ENCODE measurements around the gene LIPC.
A peak's percentile ranks its signal among the peaks of the same experiment; 100 is the strongest.

LIPC gene

DNA sequence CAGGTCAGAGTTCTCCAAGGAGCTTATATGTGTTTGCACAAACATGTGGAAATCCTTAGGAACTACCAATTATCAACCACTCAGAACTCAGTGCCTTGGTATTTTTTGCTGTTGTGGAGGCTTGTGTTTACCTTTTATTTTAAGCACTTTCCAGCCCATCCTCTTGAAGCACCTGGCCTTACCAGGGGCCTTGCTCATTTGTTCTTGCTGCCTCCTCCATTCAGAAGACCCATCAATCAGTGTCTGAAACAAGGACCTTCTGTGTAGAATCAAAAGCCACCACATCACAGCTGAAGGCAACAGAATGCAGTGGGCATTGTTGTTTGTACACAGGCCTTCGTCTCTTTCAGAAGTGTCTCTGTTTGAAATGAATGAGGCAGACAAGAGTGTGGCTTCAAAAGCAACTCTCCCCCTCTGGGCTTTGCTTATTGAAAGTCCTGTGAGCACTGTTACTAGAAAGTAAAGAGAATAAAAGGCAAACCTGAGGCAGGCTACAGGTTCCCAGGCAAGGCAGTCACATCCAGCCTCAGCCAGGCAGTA is 24.5 kb upstream of the LIPC start:
- no peak for DNase-seq

DNA sequence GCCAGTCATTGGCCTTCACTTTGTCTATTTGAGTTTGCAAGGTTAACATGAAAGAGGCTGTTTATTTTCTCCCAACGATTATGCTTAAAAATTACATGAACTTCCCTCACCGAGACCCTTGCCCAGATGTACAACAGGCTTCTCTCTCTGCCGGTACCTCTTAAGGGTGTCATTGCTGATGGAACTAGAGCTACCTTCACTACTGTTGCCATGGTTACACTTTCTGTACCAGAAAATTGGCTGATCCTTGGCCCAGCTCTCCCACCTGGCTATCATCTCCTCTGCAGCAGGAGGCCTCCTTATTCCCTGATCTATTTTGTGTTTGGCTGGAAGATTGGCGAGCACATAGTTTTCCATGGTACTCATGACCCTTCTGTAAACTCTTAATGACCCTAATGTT is 24.0 kb upstream of the LIPC start:
- no peak for DNase-seq

DNA sequence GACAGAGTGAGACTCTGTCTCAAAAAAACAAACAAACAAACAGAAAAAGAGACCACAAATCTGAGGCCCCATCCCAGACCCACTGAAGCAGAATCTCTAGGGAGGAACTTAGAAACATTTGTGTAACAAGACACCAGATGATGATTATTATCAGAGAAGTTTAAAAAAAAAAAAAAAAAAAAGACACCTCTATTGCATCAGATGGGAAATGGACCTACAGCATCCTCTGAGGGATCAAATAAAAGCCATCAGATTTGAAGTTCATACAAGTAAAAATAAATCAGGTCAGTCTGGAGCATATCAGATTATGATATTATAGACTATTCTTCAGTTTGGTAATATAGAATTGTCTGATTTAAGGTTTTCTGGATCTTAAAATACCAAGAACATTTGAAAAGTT is 21.9 kb upstream of the LIPC start:
- DNase-seq = no peak

DNA sequence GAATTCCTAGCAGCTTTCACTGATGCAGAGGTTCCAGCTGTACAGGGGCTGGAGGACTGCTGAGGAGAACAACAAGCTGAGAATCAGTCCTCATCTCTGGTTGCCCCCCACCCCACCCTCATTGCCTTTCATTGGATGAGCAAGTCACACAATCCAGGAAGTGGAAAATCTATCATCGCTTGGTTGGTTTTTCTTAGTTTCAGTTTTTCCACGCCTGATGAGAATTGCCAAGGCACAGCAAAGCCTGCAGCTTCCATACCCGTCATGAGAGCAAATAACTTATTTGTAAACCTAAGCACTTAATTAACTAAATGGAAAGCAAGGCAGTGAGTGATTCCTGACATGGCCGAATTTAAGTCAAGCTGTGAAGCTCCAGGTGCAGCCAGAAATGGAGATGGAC is 21.4 kb upstream of the LIPC start:
- DNase-seq = no peak

DNA sequence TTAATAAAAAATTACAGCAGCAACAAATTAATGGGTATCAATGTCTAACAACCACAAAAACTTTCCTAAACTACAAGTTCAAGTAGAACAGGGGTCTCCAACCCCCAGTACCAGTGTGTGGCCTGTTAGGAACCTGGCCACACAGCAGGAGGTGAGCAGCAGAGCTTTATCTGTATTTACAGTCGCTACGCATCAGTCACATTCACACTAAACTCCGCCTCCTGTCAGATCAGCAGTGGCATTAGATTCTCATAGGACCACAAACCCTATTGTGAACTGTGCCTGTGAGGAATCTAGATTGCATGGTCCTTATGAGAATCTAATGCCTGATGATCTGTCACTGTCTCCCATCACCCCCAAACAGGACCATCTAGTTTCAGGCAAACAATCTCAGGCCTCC is 18.5 kb upstream of the LIPC start:
- DNase-seq = no peak

DNA sequence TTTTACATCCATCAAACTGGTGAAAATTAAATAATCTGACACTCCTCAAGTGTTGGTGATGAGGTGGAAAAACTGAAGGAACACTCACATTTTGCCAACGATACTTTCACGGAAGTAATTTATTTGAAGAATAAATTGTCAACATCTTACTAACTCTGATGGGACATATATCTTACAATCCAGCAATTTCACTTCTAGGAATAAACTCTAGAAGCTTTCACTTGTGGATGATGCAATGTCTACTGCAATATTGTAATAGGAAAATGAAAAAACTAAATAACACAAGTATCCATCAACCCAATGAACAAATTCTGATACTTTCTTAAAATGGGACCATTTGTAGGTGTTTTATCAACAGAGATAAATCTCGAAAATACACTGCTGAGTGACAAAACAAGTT is 16.2 kb upstream of the LIPC start:
- no peak for DNase-seq

DNA sequence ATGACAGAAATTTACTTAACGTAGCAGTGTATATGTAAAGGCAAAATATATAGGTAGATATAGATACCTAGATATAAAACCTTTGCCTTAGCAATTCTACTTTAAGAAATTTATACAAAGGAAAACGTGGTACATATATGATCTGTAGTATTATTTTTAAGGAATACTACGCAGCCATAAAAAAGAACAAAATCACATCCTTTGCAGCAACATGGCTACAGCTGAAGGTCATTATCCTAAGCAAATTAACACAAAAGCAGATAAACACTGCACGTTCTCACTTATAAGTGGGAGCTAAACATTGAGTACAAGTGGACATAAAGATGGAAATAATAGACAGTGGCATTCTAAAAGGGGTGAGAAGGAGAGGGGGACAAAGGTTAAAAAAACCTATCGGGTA is 14.8 kb upstream of the LIPC start:
- DNase-seq = no peak

DNA sequence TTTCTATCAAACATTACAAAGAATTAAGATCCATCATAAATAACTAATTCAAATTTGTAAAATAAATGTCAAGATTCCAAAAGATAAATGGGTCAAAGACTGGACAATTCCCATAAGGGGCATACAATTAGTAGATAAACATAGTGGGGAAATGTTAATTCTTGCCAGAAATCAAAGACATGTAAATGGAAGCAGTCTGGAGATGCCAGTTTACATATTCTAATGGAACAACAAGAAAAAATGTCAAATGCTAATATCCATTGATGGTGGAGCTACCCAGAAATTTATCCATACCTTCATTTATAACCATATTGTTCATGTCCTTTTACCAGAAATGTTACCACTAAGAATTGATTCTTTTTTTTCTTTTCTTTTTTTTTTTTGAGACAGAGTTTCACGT is 13.7 kb upstream of the LIPC start:
- no peak for DNase-seq

DNA sequence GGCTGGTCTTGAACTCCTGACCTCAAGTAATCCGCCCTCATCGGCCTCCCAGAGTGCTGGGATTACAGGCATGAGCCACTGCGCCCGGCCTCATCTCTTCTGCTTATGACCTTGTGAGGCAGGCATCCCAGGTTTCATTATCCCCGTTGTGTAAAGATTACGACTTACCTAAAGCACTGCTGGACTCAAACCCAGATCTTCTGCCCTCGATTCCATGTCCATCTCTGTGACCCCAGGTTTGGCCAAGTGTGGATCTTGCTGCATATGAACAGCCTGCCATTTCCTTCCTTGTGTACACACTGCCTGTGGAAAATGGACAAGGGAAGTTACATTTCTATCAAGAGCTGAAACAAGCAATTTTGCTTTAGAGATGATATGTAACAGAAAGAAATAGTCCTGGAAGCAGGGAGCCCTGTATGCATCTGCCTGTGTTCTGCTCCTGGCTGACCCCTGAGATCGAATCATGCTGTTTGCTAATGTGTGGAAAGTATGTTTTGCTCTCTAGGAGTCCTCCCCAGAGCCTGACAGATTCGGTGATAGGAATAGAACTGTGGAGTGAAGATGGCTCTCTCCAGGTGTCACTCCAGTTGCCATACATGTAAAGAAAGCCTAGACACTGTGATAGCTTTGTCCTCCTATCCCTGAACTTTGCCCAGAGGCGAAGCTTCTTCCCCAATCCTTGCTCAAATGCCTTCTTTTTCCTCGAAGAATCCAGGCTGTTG is 11.8 kb upstream of the LIPC start:
- no peak for DNase-seq

DNA sequence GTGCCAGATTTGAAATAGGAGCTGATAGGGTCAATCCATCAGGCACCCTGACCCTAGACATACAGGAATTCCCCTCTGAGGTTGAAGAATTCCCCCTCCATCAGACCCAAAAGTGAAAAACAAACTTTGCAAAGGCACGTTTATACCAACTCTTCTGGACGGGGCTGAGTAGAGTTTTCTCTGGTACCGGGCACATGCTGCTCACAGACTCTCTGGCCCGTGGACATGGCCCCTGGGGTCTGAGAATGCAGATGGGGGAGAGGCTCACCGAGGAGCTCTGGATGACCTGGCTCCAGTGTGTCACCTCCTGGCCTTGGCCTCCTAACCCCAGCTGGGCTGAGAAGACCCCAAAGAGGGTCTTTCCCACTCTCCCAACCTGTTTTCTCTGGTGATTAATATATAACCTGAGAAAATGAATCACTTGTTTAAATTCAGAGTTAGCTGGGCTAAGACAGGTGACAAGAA is 11.2 kb upstream of the LIPC start:
- no peak for DNase-seq

DNA sequence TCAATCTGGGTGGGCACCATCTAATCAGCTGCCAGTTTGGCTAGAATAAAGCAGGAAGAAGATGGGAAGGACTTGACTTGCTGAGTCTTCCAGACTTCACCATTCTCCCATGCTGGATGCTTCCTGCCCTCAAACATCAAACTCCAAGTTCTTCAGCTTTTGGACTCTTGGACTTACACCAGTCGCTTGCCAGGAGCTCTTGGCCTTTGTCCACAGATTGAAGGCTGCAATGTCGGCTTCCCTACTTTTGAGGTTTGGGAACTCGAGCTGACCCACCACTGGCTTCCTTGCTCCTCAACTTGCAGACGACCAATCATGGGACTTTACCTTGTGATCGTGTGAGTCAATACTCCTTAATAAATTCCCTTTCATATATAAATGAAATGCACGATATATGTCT is 8.6 kb upstream of the LIPC start:
- DNase-seq = no peak

DNA sequence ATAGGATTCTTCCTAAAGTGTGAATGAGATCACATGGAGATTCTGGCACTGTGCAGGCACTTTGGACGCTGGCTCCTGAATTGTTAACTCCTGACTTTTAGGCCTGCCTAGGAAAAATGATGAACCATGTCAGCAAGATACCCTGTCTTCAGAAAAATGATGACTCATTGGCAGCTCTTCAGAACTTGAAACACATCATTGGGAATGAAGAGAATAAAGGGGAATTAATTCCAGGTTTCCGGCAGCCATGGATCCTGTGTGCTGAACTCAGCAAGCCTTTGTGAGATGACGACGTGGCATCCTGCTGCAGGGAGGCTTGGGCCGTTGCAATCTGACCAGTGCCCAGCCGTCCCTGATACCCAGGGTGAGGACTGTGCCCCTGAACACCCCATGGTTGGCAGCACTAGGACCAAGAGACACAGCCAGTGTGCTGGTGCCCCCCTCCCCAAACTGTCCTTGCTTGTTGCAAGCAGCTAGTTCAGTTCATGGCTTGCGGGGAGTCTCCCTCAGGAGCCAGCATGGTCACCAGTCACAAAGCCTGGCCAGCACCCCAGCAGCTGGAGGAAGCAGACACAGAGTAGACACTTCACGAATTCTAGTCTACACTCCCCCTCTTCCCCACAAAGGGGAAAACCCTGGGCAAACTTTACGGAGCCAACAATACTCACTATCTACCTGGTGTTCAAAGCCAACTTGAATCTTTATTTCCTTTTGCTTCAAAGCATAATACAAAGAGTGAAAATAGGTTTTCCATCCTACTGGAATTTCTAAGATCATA is 7.8 kb upstream of the LIPC start:
- DNase-seq = no peak

DNA sequence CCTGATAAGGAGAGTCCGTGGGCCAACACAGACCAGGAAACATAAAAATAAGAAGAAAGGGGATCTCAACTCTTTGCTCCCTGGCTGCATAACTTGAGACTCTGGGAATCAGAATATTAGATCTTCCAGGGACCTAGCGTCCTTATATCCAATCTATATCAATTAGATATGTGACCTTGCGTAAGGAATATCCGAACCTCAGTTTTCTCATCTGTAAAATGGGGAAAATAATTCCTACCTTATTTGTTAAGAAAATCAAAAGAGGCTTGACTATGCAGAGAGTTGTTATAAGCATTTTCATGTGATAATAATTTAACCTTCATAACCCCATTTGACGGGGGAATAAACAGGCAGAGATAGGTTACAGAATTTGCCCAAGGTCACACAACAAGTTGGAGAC is 7.1 kb upstream of the LIPC start:
- DNase-seq = no peak

DNA sequence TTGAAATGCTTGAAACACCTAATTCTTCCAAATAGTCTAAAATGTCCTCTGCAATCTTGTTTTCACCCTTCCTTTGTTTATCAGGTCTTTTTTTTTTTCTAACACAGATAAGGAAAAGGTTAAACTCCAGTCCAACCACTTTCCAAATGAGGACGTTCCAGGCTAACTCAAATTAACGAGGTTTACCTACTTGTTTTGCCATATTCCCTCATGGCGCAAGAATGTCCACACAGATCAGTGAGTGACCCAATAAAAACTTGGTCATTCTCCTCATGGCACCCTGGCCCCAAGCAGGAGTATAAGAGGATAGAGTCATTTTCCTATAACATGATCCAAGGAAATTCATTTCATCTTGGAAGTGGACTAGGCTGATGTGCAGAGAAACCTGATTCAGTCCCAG is 6.6 kb upstream of the LIPC start:
- no peak for DNase-seq

DNA sequence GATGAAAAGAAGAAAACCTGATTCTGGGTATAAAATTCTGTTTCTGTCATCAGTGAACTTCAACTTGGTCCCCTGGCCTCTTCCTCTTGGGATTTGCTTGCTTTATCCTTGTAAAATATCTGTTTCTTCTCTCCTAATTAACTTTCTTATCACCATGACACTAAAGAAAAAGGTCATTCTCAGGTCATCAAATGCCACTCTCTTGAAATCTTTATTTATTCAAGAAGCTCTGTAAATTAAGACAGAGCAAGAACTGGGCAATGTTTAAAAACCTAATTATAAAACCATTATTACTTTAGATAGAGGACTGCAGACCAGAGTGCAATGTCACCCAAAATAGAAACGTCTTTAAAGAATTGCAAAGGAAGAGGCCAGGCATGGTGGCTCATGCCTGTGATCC is 6.0 kb upstream of the LIPC start:
- DNase-seq = no peak

DNA sequence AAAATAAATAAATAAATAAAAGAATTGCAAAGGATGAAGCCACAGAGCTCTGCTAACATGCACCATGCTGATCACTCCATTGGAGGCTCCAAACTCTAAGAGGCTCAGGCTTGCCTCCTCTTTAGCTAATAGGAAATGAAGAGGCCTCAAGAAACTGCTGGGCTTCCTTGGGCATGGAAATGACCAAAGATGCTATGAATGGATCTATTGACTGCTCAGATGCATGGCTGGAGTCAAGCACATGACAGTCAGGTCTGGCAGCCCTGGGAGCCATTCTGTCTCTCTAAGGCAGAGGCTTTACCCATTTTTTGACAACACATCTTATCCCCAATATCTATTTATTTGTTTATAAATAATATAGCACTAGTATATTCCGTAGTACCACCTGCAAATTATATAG is 5.3 kb upstream of the LIPC start:
- DNase-seq = no peak

DNA sequence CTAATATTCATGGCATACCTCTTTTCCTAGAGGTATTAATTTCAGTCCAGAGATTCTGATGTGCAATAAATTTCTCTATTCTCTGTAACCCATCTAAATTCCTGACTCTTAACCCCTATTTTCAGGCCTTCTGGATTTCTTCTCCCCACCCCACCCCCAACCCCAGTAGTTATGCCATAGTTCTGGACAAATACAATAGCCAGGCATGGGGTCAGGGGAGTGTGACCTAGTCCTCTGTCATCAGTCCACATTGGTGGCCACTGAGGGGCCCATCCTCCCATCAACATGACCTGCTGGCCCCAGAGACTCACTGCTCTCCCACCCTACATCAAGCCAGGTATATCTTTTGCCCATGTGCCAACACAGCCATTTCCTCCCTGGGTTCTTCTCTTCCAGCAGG is 3.8 kb upstream of the LIPC start:
- DNase-seq = no peak

DNA sequence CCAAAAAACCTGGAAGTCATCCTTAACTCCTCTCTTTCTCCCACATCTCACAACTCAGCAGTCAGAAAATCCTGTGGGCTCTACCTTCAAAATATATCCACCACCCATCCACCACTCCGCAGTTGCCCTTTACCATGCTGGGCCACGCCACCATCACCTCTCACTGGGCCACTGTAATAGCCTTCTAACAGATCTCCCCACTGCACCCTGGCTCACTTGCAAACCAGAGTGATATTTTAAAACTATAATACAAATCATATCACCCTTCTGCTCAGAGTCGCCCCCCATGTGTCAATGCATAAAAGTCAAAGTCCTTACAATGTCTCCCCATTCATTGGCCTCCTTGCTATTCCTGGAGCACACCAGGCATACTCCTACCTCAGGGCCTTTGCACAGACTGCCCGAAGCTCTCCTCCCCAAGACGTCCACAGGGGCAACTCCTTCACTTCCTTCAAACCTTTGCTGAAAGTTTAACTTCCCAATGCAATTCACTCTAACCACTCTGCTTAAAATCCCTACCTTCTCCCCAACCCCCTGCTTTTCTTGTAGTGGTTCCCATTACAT is 1.5 kb upstream of the LIPC start:
- no peak for DNase-seq

DNA sequence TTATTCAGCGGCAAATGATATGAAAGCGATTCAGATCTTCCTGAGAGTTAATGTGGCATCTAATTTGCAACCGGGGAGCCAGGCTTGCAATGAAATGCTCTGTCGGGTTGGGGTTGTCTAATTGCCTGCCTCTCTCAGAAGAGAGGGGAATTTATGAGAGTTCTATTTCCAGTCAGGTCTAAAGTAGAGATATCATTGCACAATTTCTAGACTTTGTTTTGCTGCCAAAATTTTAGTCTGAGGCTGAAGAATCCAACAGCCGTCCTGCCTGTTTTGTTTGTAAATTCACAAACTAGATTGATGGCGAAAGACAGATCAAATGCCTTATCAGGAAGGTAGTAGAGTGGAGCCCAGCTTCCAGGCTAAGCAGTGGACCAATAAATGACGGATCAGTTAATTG is 610 bp downstream of the LIPC start:
- no peak for DNase-seq

DNA sequence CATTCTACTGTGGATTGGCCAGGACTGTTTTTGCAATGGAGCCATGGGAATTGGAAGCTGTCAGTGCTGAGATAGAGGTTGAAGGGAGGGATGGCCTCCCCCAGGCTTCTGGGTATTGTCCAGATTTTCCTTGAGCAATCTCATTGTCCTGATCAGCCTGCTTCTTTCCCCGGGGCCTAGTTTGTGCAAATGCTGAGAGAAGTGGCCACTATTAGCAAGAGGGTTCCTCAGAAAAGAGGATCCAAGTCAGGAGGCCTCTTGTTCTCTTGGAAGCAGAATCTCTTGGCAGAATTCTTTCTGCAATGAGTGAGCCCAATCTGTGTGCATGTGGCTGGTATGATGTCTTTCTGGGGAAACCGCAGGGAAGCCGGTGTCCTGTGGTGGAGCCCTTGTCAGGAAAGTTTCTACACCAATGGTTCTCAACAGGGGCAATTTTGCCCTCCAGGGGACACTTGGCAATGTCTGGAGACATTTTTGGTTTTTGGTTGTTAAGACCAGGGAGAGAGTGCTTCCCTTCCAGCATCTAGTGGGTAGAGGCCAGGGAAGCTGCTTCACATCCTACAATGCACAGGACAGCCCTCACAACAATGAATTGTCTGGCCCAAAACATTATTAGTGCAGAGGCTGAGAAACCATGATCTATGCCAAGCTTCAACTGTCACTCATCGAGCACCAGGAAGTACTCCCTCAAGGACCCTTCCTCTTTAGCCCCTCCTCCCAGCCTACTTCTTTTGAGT is 2.0 kb downstream of the LIPC start:
- no peak for DNase-seq

DNA sequence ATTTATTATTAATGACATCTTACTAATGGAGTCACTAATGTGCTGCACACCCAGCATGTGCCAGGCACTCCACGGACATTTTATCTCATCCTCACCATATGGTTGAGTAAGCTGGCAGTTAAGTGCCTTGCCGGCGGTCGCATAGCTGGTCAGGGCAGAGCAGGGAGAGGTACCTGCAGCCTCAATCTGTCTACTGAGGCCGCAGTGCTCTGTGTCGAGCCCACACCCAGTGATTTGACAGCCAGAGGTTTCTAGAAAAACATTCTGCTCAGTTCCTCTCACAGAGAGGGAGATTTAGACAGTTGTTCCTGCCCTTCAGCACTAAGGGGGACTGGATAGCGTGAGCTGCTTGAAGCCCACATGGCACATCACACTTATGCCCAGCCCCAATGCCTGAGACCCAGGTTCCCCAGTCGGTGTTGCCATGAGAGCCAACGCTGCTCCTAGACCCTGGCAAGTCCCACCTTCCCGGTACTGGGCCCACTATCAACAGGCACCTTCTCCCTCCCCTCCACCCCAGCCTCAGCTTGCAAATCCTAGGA is 2.6 kb downstream of the LIPC start:
- DNase-seq = peak; percentile 42

DNA sequence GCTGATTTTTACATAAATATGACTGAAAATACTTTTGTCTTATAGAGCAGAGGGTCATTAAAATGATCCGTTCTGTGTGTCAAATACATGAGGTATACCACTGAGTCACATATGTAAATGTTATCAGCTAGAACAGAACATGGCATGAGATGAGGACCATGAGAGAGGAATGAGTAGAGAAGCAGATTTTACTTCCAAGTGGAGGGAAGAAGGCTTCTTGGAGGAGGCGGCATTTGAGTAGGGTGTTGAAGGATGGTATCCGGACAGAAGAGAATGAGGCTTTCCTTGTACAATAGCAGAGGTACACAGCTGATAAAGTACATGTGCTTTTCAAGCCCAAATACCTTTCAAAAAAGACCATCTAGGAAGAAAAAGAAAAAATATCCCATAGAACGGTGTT is 4.8 kb downstream of the LIPC start:
- DNase-seq = no peak

DNA sequence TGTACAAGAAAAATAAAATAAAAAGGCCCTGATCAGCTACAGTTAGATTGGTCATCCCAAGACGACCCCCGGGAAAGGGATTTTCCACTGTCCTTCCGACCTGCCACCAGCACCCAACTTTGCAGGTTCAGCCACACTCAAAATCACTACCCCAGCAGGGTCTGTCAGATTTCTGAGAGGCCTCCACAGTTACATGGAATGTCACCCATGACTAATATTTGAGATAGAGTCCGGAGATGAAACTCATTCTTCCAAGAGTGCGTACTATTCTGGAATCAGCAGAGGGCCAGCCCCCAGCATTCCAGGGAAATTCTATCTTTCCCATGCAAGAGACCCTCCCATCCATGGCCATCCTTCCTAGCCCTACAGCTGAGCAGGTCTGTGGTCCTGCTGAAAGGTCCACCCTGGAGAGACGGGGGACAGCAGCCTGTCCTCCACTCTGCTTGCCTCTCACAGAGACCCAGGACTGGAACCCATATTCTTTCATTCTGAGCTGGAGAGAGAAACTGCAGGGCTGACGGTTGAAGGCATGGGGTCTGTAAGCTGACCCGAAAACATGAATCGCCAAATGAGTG is 5.8 kb downstream of the LIPC start:
- no peak for DNase-seq
